Renal cortical epithelial cell (primary cell): ENCODE results near the gene FBXL3. TPM values are rescaled to one million over a fixed set of nuclear protein-coding genes. Genes with fewer than 3 reads are reported as not detected.
A peak's percentile ranks its signal among the peaks of the same experiment; 100 is the strongest.

Source experiments
- DNase-seq: peaks from one replicate; pipeline ENCODE4 v3.0.0-alpha.2; 2011; ENCODE audit warnings: low read depth
- total RNA-seq: library from RNA; depleted of rRNA; stranded (reverse); fragments of >200 nt; gene quantifications from 2 replicates; pipeline ENCODE4 v1.2.3, GENCODE V29; 2014

The FBXL3 gene, protein sequence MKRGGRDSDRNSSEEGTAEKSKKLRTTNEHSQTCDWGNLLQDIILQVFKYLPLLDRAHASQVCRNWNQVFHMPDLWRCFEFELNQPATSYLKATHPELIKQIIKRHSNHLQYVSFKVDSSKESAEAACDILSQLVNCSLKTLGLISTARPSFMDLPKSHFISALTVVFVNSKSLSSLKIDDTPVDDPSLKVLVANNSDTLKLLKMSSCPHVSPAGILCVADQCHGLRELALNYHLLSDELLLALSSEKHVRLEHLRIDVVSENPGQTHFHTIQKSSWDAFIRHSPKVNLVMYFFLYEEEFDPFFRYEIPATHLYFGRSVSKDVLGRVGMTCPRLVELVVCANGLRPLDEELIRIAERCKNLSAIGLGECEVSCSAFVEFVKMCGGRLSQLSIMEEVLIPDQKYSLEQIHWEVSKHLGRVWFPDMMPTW
- total RNA-seq, result 58.7 and 60.1 TPM in 2 replicates

GRCh38 chr13:77026861-77027621 is at the start of gene FBXL3:
Gene FBXL3 (minus strand): TSS chr13:77027159. CDS start chr13:77021860, 5,299 bp downstream.
- peak; percentile 68 for DNase-seq

- DNase-seq, result no peak
These were observed 40.6 kb upstream of the FBXL3 start for GRCh38 chr13:77067519-77067918.

DNA sequence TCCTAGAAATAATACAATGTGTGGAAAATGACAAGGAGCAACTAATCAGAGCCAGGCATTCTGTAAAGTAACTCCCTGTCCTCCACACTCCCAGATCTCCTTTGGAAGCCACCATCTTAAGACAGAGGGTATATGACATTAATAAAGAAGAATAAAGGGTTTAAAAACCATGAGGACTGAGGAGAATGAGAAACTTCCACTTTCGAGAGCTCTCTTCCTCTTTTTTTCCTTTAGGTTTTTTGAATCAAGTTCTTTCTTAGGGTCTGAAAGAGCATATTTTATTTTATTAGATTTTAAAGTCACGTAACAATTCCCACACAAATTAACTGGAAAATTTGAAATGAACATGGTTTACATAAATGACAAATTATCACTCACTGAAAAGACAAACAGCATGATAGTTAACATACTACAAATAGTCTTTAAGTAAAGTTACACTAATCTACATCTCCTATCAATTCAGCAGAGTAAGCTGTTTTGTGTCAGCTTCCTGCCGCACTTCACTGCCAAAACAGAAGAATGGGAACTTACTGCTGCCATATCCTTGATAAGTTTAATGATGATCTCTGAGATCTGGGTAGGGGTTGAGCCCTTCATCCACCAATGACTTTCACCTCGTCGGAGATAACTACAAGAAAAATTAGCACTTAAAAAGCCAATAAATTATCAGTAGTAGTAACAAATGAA is 38.6 kb upstream of the FBXL3 start:
- no peak for DNase-seq

DNA sequence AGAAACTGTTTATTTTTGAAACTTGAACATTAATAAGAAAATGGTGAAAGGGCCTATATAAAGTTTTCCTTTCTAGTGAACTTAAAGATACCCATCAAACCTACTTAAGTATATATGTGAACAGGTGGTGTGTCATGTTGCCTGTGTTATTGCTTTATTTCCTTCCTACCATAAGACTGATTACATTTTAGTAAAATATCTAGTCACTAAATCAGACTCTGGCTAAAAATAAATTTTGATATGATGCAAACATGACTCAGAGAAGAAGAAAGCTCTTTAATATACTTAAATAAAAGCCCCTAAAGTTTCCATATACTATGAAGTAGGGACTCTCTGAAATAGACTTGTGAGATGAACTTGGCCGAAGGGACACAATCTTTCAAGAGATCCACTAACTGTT is 35.1 kb upstream of the FBXL3 start:
- DNase-seq, result no peak

DNA sequence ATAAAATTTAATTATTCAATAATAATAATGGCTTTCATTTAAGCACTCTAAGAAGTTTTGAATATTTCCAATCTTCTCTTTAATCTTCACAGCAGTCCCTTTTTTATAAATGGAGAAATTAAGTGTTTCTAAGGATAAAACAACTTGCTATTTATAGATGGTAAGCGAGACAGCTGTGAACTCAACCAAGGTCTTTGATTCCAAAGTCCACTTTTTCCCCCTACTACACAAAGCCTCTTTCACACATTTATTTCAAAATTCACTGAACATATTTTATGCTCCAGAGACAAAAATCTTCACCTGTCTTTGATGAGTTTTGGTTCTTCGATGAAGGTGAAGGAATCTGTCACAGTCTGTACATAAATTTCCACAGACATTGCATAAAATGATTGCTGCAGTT is 34.4 kb upstream of the FBXL3 start:
- DNase-seq, result no peak

GRCh38 chr13:77056886-77057285 is 29.9 kb upstream of the FBXL3 start:
- no peak for DNase-seq

GRCh38 chr13:77056382-77056781 is 29.4 kb upstream of the FBXL3 start:
- peak; percentile 90 for DNase-seq

DNA sequence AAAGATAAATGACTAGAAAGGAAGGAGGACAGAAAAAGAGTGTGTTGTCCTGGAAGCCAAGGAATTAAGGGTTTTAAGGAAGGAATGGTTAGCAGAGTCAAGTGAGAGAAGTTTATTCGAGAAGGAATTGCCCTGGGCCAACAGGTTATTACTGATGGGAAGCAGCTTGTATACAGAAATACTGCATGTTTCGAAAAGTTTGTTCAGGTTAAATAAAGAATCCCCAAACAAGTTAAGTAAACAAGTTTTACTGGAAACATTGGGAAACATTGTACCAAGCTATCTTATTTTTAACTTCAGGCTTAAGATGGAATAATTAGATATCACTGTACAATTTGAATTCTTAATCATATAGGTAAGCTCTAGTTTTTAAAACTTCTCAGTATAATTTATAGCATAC is 28.2 kb upstream of the FBXL3 start:
- DNase-seq, result peak; percentile 6

DNA sequence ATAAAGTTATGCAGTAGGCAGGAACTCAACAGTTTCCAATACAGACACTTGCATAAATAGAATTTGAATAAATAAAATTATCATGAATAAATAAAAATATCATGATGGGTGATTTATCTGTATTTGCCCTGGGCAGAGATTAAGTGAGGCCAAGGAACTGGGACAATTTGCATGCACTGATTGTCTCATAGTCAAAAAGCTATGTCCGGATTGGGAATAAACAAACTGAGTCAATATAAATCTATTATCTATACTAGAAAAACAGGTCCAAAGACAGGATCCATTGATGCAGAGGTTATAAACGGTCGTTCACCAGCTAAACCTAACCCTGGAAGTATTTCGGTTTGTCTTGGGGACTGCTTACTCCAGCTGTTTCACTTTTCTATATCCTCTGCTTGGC is 26.2 kb upstream of the FBXL3 start:
- DNase-seq, result no peak

GRCh38 chr13:77048681-77049080 is 21.7 kb upstream of the FBXL3 start:
- DNase-seq, result no peak

DNA sequence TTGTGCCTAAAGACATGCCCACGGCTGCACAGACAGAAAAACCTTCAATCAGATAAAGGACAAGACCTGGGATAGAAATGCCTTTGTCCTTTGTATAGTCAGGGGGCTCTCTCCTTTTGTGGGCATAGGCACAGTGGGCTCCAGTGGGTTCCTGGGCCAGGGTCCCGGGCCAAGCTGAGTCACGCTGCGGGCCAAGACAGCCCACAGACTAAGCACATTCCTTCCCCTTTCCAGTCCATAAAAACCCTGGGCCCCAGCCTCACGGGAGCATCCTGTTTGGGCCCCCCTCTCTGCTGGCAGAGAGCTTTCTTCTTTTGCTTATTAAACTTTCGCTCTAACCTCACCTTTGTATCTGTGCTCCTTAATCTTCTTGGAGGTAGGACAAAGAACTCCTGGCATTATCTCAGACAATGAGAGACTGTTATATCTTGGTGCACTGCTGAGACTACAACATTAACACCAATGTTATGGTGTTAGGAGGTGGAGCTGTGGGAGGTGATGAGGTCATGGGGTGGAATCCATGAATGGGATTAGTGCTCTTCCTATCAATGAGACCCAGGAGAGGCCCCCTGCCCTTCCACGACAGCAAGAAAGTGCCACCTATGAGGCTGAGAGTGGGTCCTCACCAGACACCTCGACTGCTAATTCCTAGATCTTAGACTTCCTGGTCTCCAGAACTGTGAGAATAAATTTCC is 20.8 kb upstream of the FBXL3 start:
- no peak for DNase-seq

DNA sequence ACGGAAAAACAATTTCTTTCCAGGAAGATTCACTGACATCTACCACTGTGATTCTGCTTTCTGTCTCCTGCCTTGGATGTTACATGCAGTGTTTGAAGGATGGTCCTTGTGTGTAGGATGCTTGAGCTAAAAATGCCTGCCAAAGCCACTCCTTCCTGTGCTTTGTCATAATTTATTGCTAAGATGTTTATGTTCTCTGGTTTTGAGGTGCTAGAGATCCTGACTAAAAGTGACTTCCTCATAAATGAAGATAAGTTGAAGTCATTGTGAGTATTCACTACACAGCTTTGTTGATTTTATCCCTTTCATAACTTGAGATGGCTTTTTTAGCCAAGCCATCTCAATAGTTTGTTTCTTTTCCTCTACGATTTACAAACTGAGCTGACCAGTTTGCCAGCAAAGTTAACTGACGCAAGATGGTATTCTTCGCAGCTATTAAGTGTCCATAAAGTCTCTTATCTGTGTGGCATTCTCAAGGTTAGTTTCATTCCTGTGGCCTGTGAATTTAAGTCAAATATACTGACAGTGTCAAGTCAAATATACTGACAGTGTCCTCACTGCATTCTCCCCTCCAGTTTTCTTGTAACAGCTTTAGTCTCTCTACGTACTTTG is 15.7 kb upstream of the FBXL3 start:
- DNase-seq, result no peak

DNA sequence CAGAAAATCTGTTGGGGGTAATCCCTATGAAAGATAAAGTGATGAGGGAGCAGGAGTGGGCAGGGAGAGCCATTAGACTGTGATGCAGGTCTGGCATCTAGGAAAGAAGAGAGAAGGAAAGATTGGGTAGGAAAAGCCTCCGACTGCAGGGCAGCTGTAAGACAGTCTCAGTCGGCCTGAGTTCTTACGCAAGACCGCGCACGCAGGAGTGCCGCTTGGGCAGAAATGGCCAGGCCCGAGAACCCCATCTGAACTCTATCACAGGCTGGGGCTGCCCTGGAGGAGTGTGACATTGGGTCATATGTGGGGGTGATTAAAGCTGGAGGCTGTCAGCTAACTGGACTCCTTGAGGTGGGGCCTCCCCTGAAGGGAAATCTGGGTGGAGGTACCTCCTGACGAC is 13.9 kb upstream of the FBXL3 start:
- DNase-seq, result no peak

DNA sequence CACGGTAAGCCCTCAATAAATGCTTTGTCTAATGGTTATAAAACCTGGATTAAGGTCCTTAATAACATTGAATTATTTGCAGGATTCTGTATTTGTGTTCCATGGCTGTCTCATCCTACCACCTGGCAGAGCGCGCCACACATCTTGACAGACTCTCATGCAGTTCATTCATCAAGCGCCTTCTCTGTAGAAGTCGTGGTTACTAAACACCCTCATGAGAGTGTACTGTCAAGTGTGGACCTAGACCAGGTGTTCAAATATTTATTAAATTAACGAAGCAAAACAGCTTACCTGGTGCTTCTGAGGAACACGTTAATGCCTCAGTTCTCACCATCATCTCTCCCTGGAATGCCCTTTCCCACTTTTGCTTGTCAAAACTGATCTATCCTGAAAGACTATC is 13.1 kb upstream of the FBXL3 start:
- no peak for DNase-seq

GRCh38 chr13:77038907-77039480 is 12.0 kb upstream of the FBXL3 start:
- DNase-seq, result no peak

DNA sequence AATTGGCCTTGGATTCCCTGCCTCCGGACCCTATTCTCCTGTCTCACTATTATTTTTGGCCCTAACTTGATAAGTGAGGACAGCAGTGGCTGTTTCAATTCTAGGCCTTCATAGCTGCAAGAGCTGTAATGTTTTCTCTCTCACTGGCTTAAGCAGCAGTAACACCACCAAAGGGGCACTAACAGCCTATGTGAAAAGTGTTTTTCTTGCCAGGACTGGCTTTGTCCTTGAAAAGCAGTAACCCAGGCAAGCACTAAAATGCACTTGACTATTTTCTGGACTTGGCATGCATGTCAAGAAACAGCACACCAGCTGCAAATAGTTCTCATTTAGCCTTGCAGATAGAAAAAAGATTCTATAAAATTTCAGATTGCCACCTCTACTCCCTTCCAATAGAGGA is 9.3 kb upstream of the FBXL3 start:
- no peak for DNase-seq

DNA sequence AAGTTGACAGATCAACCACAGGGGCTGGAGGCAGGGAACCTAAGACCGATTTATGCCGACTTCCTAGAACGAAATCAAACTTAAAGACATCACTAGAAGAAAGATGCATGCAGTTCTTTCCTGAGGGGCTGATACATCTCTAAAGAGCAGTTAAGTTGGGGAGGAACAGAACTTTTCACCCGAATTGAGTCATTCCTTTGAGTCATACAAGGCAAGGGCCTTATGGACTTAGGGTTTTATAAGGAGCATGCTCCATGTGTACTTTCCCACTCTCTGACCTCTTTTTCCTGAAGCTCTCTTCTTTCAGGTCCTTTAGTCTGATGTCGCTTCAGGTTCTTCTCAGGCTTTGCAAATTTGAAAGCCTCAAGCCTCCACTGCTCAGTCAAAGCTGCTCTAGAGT is 7.9 kb upstream of the FBXL3 start:
- DNase-seq, result peak; percentile 18

GRCh38 chr13:77033717-77034302 is 6.9 kb upstream of the FBXL3 start:
- DNase-seq, result no peak

DNA sequence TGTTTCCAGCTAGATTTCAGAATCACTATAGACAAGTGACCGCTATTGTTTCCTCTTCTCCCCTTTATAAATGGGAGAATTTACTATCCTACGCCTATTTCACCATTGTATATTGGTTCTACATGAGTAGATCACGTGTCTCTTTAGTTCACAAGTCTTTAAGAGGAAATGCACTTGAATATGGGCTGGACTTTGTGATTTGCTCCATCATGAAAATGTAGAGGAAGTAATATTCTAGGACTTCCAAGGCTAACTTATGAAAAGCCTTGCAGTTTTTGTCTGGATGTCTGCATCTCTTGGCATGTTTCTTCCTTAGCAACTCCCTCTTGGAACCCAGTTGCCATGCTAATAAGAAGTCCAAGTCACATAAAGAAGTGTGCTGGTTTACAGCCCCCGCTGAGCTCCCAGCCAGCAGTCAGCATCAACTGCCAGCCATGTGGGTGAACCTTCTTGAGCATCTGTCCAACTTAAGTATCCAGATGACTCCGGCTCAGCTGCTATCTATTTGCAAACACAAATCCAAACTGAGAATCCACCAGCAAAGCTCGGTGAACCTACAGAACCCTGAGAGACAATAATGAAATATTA is 4.8 kb upstream of the FBXL3 start:
- no peak for DNase-seq

GRCh38 chr13:77029436-77029835 is 2.5 kb upstream of the FBXL3 start:
- DNase-seq, result no peak
